A172 (cell line): ENCODE results near the gene AHSP. TPM values are rescaled to one million over a fixed set of nuclear protein-coding genes. Genes with fewer than 3 reads are reported as not detected.
"Not testable (repeated sequence)": the region's sequence is repeated elsewhere in the genome, so short reads cannot be mapped to it uniquely, and the experiment has no call there.

Experiments
- DNase-seq: peaks from one replicate; pipeline ENCODE4 v3.0.0-alpha.2; 2015; ENCODE audit warnings: low spot score
- total RNA-seq: library from RNA; depleted of rRNA; stranded (reverse); fragments of >200 nt; shearing (Covaris generic); gene quantifications from 2 replicates; pipeline ENCODE4 v1.2.3, GENCODE V29; 2014

Gene AHSP
- total RNA-seq, 1 experiment from 2014 or later = not detected

- no peak for DNase-seq
Measured at GRCh38 chr16:31501226-31501965, 26.3 kb upstream of the AHSP start.

- no peak for DNase-seq
Measured at GRCh38 chr16:31501966-31502348, 25.7 kb upstream of the AHSP start.

GRCh38 chr16:31502981-31503380 is 24.7 kb upstream of the AHSP start:
- DNase-seq = no peak

- DNase-seq = not testable (repeated sequence)
Measured at GRCh38 chr16:31503555-31503954, 24.1 kb upstream of the AHSP start.

GRCh38 chr16:31504159-31504558 is 23.5 kb upstream of the AHSP start:
- DNase-seq = no peak

- DNase-seq = no peak
Measured at GRCh38 chr16:31505483-31505882, 22.2 kb upstream of the AHSP start.

- no peak for DNase-seq
Measured at GRCh38 chr16:31507617-31507928, 20.1 kb upstream of the AHSP start.

GRCh38 chr16:31507929-31508705 is 19.6 kb upstream of the AHSP start, which contains the start of gene RUSF1:
Gene RUSF1, minus strand, starts transcription at chr16:31508391. Its CDS starts 18 bp downstream, at chr16:31508373.
- peak; percentile 74 for DNase-seq

- peak; percentile 21 for DNase-seq
Measured at GRCh38 chr16:31508706-31509195, 18.9 kb upstream of the AHSP start.

GRCh38 chr16:31513126-31513525 is 14.6 kb upstream of the AHSP start:
- DNase-seq = peak; percentile 63

- no peak for DNase-seq
Measured at GRCh38 chr16:31513884-31514283, 13.8 kb upstream of the AHSP start.

GRCh38 chr16:31517800-31518402 is 9.8 kb upstream of the AHSP start:
- DNase-seq = no peak

- DNase-seq = no peak
Measured at GRCh38 chr16:31519759-31520431, 7.8 kb upstream of the AHSP start.

- no peak for DNase-seq
Measured at GRCh38 chr16:31521368-31521767, 6.3 kb upstream of the AHSP start.

- DNase-seq = no peak
Measured at GRCh38 chr16:31522071-31522470, 5.6 kb upstream of the AHSP start.

- DNase-seq = not testable (repeated sequence)
Measured at GRCh38 chr16:31523768-31524167, 3.9 kb upstream of the AHSP start.

GRCh38 chr16:31525113-31525512 is 2.6 kb upstream of the AHSP start:
- DNase-seq = no peak

GRCh38 chr16:31528523-31529107 is 915 bp downstream of the AHSP start:
- DNase-seq = no peak

- no peak for DNase-seq
Measured at GRCh38 chr16:31529108-31529936, 1.6 kb downstream of the AHSP start.

GRCh38 chr16:31529937-31530312 is 2.2 kb downstream of the AHSP start:
- DNase-seq = no peak

GRCh38 chr16:31530405-31530804 is 2.7 kb downstream of the AHSP start:
- no peak for DNase-seq
